ENCODE data around the gene RNLS. TPM values are rescaled to one million over a fixed set of nuclear protein-coding genes. Genes with fewer than 3 reads are reported as not detected.

RNLS gene
- total RNA-seq, 2 experiments from 2014 or later = 0.95 to 2.7 TPM

- CTCF ChIA-PET = no interaction called here
- Mint-ChIP-seq H3K4me3 (no peak overlapping the region), H3K9me3 (no peaks in the 10 kb centered on the region), H3K36me3 (ENCODE audit: low read depth) (no peaks in the 10 kb centered on the region), H3K4me1 (ENCODE audit: low read depth) (peaks cover 22% of the 10 kb centered on the region), H3K27me3 (no peaks in the 10 kb centered on the region), H3K27ac (no peak overlapping the region)
- Histone ChIP-seq H3K27ac (ENCODE audit: low read depth in 1 of 2, low read length in 2 of 2) (no peak overlapping the region), H3K4me1 (ENCODE audit: insufficient read depth, low read length) (no peaks in the 10 kb centered on the region), H3K9me3 (ENCODE audit: control insufficient read depth in 1 of 2, insufficient read depth in 1 of 2, low read length in 2 of 2) (no peaks in the 10 kb centered on the region), H3K4me3 (ENCODE audit: low read length) (no peak overlapping the region), H3K36me3 (ENCODE audit: insufficient read depth, low read length) (no peaks in the 10 kb centered on the region), H3K27me3 (ENCODE audit: control insufficient read depth in 1 of 2, insufficient read depth in 2 of 2, low read length in 2 of 2) (no peaks in the 10 kb centered on the region)
- no peak for ATAC-seq (ENCODE audit: poor library complexity)
- TF ChIP-seq CTCF (IDR thresholded peaks at IDR 0.05) = no peak
- DNase-seq = no peak
- intact Hi-C loops (cut with DNase I, micrococcal nuclease) = no loop called here
- POLR2A ChIA-PET = interaction anchor here (0.6 kb wide), 1 partner anchor 302 kb away, joined by 3 read pairs; no protein-coding TSS in a partner anchor
These were observed 235.4 kb downstream of the RNLS start for GRCh38 chr10:88347597-88348304.

- no peak for TF ChIP-seq CTCF (IDR thresholded peaks at IDR 0.05)
- no peak overlapping the region for H3K4me3 Mint-ChIP-seq
- H3K27ac ChIP-seq (ENCODE audit: low read depth in 1 of 2, low read length in 2 of 2) = no peak overlapping the region
- no peaks in the 10 kb centered on the region for H3K27me3 ChIP-seq (ENCODE audit: control insufficient read depth in 1 of 2, insufficient read depth in 2 of 2, low read length in 2 of 2)
- H3K9me3 Mint-ChIP-seq = no peaks in the 10 kb centered on the region
- H3K4me1 Mint-ChIP-seq (ENCODE audit: low read depth) = peaks cover 22% of the 10 kb centered on the region
- H3K36me3 ChIP-seq (ENCODE audit: insufficient read depth, low read length) = no peaks in the 10 kb centered on the region
- no peaks in the 10 kb centered on the region for H3K9me3 ChIP-seq (ENCODE audit: control insufficient read depth in 1 of 2, insufficient read depth in 1 of 2, low read length in 2 of 2)
- ATAC-seq (ENCODE audit: poor library complexity) (no peak), DNase-seq (no peak)
- no peaks in the 10 kb centered on the region for H3K27me3 Mint-ChIP-seq
- ChIA-PET CTCF (no interaction called here), POLR2A (interaction anchor here (0.6 kb wide), 1 partner anchor 303 kb away, joined by 3 read pairs; no protein-coding TSS in a partner anchor)
- H3K4me1 ChIP-seq (ENCODE audit: insufficient read depth, low read length) = no peaks in the 10 kb centered on the region
- intact Hi-C loops (cut with DNase I, micrococcal nuclease) = no loop called here
- no peak overlapping the region for H3K27ac Mint-ChIP-seq
- H3K4me3 ChIP-seq (ENCODE audit: low read length) = no peak overlapping the region
- no peaks in the 10 kb centered on the region for H3K36me3 Mint-ChIP-seq (ENCODE audit: low read depth)
These were observed 236.1 kb downstream of the RNLS start for GRCh38 chr10:88347022-88347421.

- intact Hi-C loops (cut with DNase I, micrococcal nuclease) = no loop called here
- peaks cover 22% of the 10 kb centered on the region for H3K4me1 Mint-ChIP-seq (ENCODE audit: low read depth)
- H3K4me3 Mint-ChIP-seq = no peak overlapping the region
- ChIA-PET POLR2A (interaction anchor here (1.4 kb wide), 1 partner anchor 165 kb away, joined by 3 read pairs; no protein-coding TSS in a partner anchor), CTCF (no interaction called here)
- H3K4me3 ChIP-seq (ENCODE audit: low read length) = no peak overlapping the region
- H3K27ac Mint-ChIP-seq = no peak overlapping the region
- H3K36me3 ChIP-seq (ENCODE audit: insufficient read depth, low read length) = no peaks in the 10 kb centered on the region
- no peak for ATAC-seq (ENCODE audit: poor library complexity)
- H3K9me3 ChIP-seq (ENCODE audit: control insufficient read depth in 1 of 2, insufficient read depth in 1 of 2, low read length in 2 of 2) = no peaks in the 10 kb centered on the region
- DNase-seq = no peak
- no peak for TF ChIP-seq CTCF (IDR thresholded peaks at IDR 0.05)
- H3K27me3 ChIP-seq (ENCODE audit: control insufficient read depth in 1 of 2, insufficient read depth in 2 of 2, low read length in 2 of 2) = no peaks in the 10 kb centered on the region
- no peak overlapping the region for H3K27ac ChIP-seq (ENCODE audit: low read depth in 1 of 2, low read length in 2 of 2)
- H3K36me3 Mint-ChIP-seq (ENCODE audit: low read depth) = no peaks in the 10 kb centered on the region
- no peaks in the 10 kb centered on the region for H3K27me3 Mint-ChIP-seq
- no peaks in the 10 kb centered on the region for H3K4me1 ChIP-seq (ENCODE audit: insufficient read depth, low read length)
- no peaks in the 10 kb centered on the region for H3K9me3 Mint-ChIP-seq
These were observed 236.8 kb downstream of the RNLS start for GRCh38 chr10:88346144-88346977.

Measured in CD4-positive, alpha-beta T cell (primary cell).